ENCODE data around the gene MAK. TPM values are rescaled to one million over a fixed set of nuclear protein-coding genes. Genes with fewer than 3 reads are reported as not detected.

The MAK gene
- total RNA-seq, 1 experiment from 2014 or later = 0.20 TPM

DNA sequence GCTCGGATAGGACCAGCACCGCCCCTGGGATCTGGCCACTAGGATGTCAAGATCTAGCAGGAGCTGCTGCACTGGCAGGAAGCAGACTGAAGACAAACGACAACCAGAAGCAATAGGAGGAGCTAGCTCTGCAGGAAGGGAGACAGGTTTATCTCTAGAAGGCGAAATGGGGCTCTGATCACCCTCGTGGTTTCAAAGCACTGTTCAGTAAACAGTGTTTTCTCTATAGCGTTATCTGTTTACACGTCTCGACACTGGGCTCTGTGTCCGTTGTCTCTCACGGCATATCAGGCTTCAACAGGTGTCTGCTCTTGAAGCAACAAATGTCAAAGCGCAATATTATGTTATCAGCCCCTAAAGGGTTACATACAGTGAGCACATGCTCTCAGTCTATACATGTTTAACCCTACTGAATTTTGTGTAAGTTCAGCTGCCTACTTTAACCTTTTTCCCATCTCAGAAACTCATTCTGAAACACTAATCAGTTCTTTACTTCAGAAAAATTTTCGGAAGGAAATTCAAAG lies 66.9 kb downstream of the MAK start:
- Mint-ChIP-seq H3K9me3 (no peaks in the 10 kb centered on the region), H3K27me3 (ENCODE audit: low read depth) (no peaks in the 10 kb centered on the region), H3K4me1 (no peaks in the 10 kb centered on the region), H3K36me3 (ENCODE audit: insufficient read depth in 1 of 3, low read depth in 3 of 3) (peaks cover 4 to 41% (median 29%) of the 10 kb centered on the region in 3 experiments; a peak in 6 of 7 replicates), H3K27ac (peak overlapping the region in 2 of 3 experiments; percentile 24 to 29; a peak in 2 of 7 replicates), H3K4me3 (no peak overlapping the region)
- Histone ChIP-seq H3K79me1 (ENCODE audit: insufficient read depth, low read depth, low read length, poor library complexity, severe bottlenecking) (no peaks in the 10 kb centered on the region), H2BK5ac (ENCODE audit: insufficient read length, low read length) (no peak overlapping the region), H4K91ac (ENCODE audit: insufficient read length, low read depth, low read length) (no peak overlapping the region), H3K4me1 (ENCODE audit: insufficient read depth, low read length) (no peaks in the 10 kb centered on the region), H4K5ac (ENCODE audit: insufficient read length, low read depth, low read length) (no peak overlapping the region), H3K4ac (ENCODE audit: low read depth, low read length) (no peak overlapping the region), H3K14ac (ENCODE audit: insufficient read depth, low read length) (no peak overlapping the region), H3K23ac (ENCODE audit: insufficient read length, low read depth, low read length) (no peak overlapping the region), H4K8ac (replicated peaks; ENCODE audit: insufficient read length, low read depth, low read length) (no peak overlapping the region), H3K27ac (ENCODE audit: insufficient read length, low read depth, low read length) (no peak overlapping the region), H2BK15ac (ENCODE audit: low read depth, low read length) (no peak overlapping the region), H2BK20ac (ENCODE audit: low read depth, low read length, poor library complexity, severe bottlenecking) (no peak overlapping the region), H3K79me2 (ENCODE audit: insufficient read depth, low read length) (no peaks in the 10 kb centered on the region), H2AFZ (ENCODE audit: low read length) (no peak overlapping the region), H3K9ac (ENCODE audit: extremely low read depth, insufficient read length, low read length) (no peak overlapping the region), H4K20me1 (ENCODE audit: control insufficient read depth, insufficient read depth, insufficient read length) (no peaks in the 10 kb centered on the region), H3K4me2 (ENCODE audit: insufficient read depth, insufficient read length, low read length) (no peak overlapping the region), H2BK120ac (ENCODE audit: low read depth, low read length, poor library complexity, severe bottlenecking) (no peak overlapping the region), H3K27me3 (ENCODE audit: insufficient read depth, low read length) (no peaks in the 10 kb centered on the region), H3T11ph (ENCODE audit: low read length) (no peak overlapping the region), H2AK5ac (ENCODE audit: insufficient read length, low read length) (no peak overlapping the region), H3K9me3 (ENCODE audit: control insufficient read depth, low read depth, low read length) (no peaks in the 10 kb centered on the region), H3K23me2 (ENCODE audit: insufficient read length, low read depth, low read length, poor library complexity, severe bottlenecking) (no peaks in the 10 kb centered on the region), H2BK12ac (ENCODE audit: insufficient read length, low read depth, low read length) (no peak overlapping the region), H3K18ac (ENCODE audit: insufficient read length, low read depth, low read length) (no peak overlapping the region), H3K56ac (ENCODE audit: insufficient read length, low read depth, low read length) (no peak overlapping the region)
- no peak for DNase-seq
- no CpG with 5 or more reads among the region's 12 CpGs for WGBS (ENCODE audit: extremely low coverage, insufficient read length, low lambda C conversion rate)
- TF ChIP-seq CTCF (conservative IDR thresholded peaks at IDR 0.05) = no peak; the same call in 2 of the 3 replicates
